Posterior vena cava (tissue), 2 donors: ENCODE data around the gene FAM53B. TPM values are rescaled to one million over a fixed set of nuclear protein-coding genes. Genes with fewer than 3 reads are reported as not detected.

Experiments used
- DNase-seq: peaks from one replicate; pipeline ENCODE4 v3.0.0-alpha.2; 2020; ENCODE audit warnings: low spot score
- intact Hi-C, 2 donors: fragments of 100-400 bp; cut with DNase I; formaldehyde crosslinking; loops; one replicate each; pipeline versions ENCODE4 v1.14.1 to v1.14.2; 2022 to 2023
- total RNA-seq, 2 donors: library from RNA; stranded (reverse); fragmentation: NEBNext Ultra II Directional; extraction: Animal tissue kit (Norgen Biotek cat#: 25700); gene quantifications; one replicate each; pipeline ENCODE4 v1.2.1, GENCODE V29; 2021
- donor health status: DM: yes; HTN: yes; CAD: no.
- donor health status: DM: yes; HTN: yes; CAD: no.

The FAM53B gene
- total RNA-seq, 2 donors from 2014 or later = 15.6 to 21.4 TPM

DNA sequence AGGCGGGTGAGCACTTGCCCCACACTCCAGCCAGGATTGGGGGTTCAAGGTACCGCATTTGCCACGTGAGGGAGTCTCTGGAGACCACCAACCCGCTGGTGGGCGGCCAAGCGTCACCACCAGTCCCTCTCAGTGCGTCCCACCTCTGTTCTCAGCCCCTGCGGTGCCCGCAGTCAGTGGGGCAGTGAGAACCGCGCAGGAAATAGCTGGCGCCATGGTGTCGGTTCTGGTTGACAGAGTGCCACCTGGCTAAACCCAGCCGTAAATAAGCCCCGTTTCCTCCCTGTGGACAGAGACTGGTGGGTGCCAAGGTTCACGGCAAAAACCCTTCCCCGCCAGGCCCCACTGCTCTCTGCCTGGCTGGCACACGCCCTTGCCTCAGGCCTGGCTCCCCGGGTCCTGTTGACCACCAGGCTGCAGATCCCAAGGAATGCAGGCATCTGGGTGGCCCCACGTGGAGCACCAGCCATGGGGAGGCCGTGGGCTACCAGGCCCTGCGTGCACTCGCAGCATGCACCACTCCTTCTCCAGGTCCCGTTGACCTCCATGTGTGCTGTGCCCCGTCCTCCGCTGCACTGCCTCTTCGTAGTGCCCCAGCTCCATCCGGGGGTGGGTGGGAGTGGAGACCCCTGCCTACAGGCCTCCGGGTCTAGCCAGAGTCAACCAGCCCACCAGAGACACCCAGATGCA, 142.6 kb downstream of the FAM53B start:
- DNase-seq = no peak
- intact Hi-C loops = no loop called here

DNA sequence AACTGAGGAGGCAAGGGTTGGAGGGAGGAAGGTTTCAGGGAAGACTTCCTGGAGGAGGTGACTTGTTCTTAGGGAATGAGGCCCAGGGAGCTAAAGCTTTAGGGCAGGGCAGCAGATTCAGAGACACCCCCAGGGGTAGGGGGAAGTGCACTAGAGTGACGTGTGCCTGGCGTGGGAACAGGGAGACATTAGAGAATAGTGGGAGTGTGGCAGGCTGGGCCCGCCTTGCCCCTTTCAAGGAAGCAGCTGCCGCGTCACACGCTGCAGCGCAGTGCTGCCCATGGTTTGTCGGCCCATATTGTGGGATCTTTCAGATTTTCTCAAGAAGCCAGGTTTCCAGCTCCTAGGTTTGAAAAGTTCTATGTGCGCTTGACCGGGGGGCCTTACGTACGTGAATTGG, 143.2 kb downstream of the FAM53B start:
- intact Hi-C loops = no loop called here
- no peak for DNase-seq

DNA sequence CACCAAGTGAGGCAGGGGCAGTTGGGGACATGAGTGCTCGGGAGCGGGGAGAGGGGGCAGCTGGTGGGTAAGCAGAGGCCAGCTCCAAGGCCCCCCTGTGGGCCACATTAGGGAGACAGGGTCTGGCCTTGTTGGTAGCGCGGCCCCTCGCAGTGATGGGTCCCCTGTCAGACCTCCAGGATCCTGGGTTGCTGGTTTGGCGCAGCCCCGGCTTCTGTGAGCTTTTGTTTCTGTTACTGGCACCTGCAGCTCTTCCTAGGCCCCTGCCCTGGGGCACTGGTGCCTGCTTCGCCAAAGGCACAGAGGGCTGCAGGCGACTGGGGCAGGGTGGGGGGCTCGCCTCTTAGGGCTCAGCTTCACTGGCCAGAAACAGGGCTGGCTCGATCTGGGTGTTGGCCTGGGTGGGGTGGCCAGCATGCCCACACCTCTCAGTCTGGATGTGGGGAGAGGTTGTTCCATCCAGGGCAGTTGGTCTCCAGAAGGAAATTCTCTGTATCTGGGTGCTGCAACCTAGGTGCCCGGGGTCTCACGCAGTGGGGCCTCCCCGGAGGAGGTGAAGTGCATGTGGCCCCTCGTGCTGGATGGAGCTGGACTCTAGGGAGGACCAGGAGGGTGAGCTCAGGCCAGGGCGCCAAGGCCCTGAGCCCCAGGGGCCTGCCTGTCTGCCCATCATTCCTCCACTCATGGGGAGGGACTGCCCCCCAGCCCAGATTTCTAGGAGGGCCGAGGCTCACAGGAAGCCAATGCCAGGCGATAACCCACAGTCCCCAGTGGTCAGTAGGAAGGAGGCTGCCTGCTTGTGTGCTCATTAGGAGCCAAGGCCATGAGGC, 143.9 kb downstream of the FAM53B start:
- DNase-seq = no peak
- intact Hi-C loops = no loop called here

DNA sequence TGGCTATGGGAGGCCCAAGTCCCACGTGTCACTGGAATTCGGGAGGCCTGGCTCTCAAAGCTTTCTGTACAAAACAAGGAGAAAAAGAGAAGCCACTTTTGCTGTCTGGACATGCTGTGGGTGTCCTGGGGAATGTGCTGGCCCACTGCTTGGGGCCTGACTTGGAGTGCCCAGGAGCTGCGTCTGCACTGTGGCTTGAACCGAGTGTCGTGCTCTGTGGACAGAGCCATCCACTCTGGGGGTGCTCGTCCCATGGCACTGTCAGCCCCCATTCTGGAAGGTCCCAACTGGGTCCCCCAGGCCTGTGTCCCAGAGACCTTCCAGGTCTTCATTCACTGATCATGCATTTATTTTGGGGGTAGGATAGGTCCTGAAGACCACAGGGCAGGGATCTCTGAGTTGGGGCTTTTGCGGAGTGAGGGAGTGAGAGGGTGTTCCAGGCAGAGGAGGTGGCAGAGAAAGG, 144.6 kb downstream of the FAM53B start:
- no peak for DNase-seq
- intact Hi-C loops = no loop called here

DNA sequence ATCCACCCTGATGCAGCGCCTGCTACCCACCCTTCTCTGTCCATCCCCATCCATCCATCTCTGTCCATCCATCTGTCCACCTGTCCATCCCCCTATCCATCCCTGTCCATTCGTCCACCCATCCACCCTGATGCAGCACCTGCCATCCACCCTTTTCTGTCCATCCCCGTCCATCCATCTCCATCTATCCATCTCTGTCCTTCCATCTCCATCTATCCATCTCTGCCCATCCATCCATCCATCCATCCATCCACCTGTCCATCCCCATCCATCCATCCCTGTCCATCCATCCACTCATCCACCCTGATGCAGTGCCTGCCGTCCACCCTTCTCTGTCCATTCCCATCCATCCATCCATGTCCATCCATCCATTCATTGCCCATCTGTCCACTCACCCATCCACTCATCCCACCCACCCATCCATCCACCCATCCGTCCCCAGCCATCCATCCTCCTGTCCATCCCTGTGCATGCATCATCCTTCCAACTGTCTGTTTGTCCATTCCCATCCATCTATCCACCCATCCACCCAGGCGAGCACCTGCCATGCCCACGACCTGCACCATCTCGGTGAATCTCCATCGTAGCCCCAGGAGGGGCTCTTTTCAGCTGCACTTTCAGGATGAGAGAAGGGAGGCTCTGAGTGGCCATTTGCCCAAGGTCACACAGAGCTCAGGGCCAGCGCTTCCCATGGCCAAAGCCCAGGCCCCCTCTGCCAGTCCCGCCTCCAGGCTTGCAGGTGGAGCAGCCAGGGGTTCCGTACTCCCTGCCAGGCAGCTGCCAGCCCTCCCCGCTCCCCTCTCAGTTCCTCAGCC, 145.2 kb downstream of the FAM53B start:
- no peak for DNase-seq

DNA sequence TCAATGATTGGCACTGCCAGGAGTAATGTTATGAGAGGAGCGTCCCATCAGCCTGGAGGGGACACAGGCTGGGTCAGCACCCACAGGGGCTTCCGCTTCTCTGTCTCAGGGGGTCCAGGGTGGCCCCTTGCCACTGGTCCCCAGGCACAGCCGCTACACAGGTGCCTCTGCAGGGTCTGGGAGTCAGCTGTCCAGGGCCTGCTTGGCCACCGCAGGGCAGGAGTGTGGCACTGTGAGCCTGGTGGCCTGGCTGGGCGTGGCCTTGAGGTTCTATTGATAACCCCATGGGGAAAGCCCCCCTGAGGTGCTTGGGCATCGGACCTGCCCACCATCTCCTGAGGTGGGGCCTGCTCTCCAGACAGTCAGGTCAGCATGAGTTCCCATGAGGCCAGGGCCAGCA, 146.0 kb downstream of the FAM53B start:
- DNase-seq = no peak
- intact Hi-C loops = no loop called here

More for the DNA sequence above, 145.2 kb downstream of the FAM53B start:
- intact Hi-C loops = no loop called here

DNA sequence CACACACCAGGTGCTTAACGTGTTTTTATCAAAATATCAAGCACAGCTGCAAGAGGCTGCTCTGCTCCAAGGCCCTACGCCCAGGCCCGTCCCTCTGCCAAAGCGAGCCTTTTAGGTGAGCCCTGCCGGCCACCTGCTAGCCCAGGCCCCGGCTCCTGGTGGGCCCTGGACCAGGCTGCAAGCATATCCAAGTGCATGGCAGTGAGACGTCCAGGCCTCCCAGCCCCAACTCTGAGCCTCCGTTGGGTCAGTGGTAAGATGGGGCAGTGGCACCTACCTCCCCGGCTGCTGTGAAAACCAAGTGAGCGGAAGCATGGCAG, 146.4 kb downstream of the FAM53B start:
- DNase-seq = no peak
- intact Hi-C loops = no loop called here

DNA sequence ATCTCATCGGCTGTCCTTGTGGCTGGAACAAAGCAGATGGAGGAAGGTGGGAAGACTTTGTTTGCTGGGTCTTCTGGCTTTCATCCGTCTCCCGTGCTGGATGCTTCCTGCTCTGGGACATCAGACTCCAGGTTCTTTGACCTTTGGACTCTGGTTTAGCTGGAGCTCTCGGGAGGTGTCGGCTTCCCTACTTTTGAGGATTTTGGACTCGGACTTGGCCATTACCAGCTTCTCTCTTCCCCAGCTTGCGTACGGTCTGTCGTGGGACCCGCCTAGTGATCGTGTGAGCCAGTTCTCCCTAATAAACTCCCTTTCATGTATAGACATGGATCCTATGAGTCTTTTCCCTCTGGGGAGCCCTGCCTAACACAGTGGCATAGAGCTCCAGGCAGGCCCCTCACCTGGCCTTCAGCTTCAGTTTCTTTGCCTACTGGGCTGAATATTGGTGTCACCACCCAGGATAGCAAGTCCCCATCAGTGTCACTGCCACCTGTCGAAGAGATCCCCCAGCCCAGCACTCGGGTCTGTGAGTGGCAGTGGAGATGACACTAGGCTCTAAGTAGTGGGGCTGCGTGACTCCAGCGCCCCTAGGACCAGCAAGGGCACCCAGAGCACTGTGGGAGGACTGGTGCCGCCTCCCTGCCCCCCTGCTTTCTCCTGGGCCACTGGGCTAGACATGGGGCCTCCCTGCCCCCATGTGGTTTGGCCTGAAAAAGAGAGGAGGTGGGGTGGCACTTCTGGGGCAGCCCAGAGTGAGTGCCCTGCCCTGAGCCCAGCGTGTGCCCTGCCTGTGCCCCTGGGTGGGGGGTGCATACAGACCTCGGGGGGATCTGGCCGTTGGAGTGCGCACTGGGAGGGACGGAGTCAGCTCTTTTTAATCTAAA, 147.0 kb downstream of the FAM53B start:
- intact Hi-C loops = no loop called here
- no peak for DNase-seq

DNA sequence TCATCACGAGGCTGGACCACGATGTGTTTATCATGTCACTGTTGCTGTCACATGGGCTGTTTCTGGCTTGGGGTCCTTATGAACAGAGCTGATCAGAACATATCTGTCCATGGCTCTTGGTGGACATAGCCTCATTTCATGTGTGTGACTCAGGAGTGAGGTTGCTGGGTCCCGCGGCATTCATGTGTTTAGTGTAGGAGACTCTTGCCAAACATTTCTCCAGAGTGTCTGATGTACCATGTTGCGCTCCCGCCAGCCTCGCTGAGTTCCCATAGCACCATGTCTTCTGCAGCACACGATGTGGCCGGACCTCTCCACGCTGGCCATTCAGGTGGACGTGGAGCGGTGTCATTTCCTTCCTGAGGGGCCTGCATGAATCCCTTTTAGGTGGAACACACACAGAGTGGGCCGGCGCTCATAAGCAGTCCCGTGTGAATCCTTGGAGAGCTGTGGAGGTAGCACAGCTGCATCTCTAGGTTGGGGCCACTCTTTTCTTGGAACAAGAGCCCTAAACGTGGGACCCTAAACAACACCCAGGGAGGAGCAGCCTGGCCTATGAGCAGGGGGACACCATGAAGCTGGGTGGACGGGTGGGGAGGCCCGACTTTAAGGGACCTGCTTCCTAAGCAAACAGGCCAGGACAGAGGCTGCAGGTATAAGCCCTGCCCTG, 147.9 kb downstream of the FAM53B start:
- DNase-seq = peak; percentile 74
- intact Hi-C loops = no loop called here

DNA sequence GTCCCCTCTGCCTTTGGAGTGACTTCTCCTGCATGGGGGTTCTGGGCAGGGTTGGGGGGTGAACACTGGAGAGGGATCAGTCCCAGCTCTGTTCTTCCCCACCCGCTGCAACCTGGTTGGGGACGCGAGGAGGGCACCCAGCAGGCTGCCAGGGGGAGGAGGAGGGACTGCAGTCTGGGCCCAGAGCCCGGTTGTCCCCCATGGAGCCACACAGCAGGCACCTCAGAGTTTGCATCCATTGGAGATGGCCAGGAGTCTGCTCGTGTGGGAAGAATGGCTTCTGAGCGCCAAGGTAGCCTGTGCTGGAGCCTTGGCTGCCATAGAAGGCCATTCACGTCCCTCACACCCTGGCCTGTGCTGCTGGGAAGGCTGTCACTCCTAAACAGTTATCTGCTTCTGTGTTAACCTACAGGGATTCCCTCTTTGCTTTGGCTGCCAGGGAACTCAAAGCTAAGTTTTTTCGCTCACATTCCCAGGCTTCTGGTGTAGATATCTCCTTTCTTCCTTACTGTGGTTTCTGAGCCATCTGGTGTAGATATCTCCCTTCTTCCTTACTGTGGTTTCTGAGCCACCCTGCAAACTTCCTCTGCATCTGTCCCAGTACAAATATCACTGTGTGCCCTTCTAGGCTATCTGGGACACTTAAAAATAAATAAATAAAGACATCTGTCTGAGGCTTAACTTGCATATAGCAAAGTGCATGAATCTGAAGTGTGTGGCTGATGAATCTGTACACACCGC, 148.9 kb downstream of the FAM53B start:
- DNase-seq = peak; percentile 62
- intact Hi-C loops = no loop called here

DNA sequence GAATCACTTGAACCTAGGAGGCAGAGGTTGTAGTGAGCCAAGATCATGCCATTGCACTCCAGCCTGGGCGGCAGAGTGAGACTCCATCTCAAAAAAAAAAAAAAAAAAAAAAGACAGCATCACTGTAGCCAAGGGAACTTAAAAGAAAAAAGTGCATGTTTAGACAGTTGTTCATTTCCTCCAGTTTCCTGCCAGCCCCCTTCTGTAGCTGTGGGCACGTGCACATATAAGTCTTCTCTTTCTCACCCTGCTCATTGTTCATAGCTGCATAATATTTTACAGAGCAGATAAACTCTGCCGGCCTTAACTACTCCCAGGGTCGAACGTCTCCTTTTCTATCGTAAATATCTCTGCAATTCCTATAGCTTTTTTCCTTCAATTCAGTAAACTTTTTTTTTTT, 149.9 kb downstream of the FAM53B start:
- intact Hi-C loops = no loop called here
- peak; percentile 3 for DNase-seq

DNA sequence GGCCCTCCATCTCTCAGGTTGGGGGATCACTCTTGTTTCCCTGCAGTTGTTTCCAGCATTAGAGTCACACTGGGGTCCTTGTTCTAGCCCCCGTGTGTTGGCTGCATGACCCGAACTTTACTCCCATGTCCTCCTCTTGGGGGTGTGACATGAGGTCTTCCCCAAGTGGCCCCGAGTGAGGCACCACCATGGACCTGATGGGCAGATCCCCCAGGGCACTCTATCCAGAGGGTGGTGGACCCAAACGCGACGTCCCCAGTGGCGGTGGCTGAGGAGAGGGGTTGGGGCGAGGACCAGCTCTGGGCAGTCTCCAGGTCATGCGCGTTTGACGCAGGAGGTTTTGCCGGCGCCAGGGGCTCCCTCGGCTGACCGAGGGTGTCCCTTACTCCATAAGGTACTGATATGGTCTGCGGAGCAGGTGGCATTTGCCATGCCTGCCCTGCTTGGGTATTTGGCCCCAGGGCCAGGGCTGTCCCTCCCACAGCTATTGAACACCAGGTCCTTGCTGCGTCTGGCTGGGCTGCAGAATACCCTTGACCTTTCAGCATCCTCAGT, 150.7 kb downstream of the FAM53B start:
- intact Hi-C loops = no loop called here
- DNase-seq = peak; percentile 62

DNA sequence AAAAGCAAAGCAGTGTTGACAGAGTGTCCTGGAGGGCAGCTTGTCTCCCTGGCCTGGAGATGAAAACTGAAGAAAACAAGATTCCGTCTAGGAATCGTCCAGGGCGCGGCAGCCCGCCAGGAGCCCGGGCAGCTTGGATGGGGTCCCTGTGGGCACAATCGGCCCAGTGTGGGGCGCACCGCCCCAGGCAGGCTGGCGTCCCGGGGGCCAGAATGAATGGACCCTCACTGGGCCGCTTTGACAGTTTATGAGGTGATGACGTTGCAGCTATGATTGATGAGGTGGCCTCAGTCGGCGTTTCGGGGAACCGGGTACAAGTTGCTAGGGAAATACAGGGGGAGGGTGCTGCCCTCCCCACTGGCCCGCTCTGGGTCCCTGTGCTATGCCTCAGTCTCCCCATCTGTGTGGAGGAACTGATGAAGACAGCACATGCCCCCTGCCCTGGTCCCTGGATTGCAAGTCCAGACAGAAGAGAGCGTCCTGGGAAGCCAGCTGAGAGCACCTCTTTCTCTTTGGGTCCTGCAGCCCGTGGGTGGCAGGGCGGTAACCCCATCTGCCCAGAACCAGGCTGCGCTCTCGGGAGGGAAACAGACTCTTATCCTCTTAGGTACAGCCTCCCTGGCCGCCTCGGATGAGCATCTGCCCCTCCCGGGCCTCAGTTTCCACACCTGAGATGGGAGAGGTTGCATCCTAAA, 151.3 kb downstream of the FAM53B start:
- peak; percentile 47 for DNase-seq

DNA sequence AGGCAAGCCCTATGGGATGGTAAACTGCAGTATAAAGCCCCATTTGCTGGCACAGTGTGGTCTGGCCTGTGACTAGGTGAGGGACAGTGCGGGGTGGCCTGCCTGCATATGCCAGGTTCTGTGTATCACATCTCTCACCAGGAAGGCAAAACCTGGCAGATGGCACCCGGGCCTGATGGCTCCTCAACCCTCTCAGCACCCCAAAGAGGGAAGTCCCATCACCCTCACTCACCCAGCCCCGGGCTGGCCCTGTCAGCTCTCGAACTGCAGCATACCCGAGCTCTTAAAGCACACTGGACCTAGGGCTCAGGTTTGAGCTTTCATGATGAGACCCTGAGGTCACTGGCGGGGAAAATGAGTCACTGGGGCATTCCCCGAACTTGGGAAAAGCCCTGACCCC, 152.1 kb downstream of the FAM53B start:
- intact Hi-C loops = no loop called here

More for the DNA sequence above, 151.3 kb downstream of the FAM53B start:
- intact Hi-C loops = no loop called here

DNA sequence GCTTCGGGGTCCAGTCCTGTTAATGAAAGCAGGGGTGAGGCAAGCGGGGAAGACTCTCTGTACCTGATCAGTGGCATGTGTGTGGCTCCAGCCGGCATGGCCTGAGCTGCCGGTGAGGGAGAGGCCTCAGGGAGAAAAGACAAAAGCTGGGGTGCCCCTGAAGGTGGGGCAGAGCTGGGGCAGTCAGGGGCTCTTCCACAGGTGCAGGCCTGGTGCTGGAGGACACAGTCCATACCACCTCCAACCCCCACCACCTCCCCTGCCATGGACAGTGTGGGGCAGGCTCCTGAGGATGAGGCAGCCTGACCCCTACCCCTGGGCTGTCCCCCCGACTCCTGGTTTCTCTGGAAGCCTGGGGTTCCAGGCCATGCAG, 153.1 kb downstream of the FAM53B start:
- intact Hi-C loops = no loop called here
- no peak for DNase-seq

More for the DNA sequence above, 152.1 kb downstream of the FAM53B start:
- DNase-seq = no peak

DNA sequence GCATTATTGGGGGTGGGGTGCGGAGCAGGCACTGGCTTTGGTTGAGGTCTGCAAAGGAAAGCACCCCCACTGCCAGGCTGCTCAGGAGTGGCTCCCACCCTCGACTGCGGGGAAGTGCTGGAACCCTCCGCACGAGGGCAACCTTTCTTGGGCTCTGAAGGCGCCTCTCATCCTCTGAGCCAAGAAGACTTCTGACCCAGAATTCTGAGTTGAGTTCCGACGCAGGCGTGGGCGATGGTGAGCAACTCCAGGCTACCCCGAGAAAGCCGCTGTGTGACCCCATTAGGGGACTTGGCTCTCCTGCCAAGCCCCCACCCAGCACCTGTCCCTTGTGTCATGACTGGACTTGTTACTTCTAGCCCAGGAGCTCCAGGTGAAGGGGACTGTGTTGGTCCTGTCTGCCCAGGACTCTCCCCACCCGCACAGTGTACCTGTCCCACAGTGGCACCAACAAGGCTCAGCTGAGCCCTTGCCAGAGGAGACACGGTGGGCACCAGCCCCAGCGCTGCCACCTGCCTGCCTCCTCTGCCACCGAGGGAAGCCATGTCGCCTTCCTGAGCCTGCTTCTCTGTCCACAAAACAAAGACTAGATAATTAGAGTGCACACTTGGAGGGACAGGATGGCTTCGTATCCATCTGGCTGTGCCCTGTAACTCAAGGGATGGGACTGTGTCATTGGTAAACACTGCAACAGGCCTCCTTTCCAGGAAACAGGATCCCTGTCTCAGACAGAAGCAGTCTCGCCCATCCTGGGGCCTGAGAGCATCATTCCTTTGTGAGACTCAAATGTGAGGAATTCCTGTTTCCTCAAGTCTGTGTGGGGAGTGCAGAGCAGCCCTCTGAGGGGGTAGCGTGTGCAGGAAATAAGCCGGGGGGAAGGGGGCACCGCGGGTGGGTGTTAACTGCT, 153.7 kb downstream of the FAM53B start:
- DNase-seq = no peak
- intact Hi-C loops = no loop called here
